Choroid plexus epithelial cell (primary cell): Measurements from ENCODE around the gene ABHD17A.

Experiments used
- DNase-seq: peaks from one replicate; pipeline ENCODE4 v3.0.0-alpha.2; 2010; ENCODE audit warnings: low read depth
- H3K4me3 ChIP-seq: 2 replicates; pipeline ENCODE4 v1.5.1; 2011; ENCODE audit warnings: low read depth, mild to moderate bottlenecking, control low read depth, low read length, moderate library complexity
- TF ChIP-seq, protein P1 (sequence below): conservative IDR thresholded peaks from 2 replicates; pipeline ENCODE4 v1.5.1; 2011; ENCODE audit warnings: low read depth, mild to moderate bottlenecking, control low read depth, inconsistent platforms, low read length, moderate library complexity

Gene ABHD17A

GRCh38 chr19:1905110-1905862, 20.0 kb upstream of the ABHD17A start, which contains the start of the genes ADAT3 and SCAMP4:
Gene ADAT3 (plus strand): TSS chr19:1905399. CDS start chr19:1912048, 6,649 bp downstream.
Gene SCAMP4 (plus strand): TSS chr19:1905399. CDS start chr19:1915020, 9,621 bp downstream.
- DNase-seq = peak; percentile 100
- peak within 1 kb of the TSS; percentile 84 for H3K4me3 ChIP-seq
- TF ChIP-seq, protein P1, sequence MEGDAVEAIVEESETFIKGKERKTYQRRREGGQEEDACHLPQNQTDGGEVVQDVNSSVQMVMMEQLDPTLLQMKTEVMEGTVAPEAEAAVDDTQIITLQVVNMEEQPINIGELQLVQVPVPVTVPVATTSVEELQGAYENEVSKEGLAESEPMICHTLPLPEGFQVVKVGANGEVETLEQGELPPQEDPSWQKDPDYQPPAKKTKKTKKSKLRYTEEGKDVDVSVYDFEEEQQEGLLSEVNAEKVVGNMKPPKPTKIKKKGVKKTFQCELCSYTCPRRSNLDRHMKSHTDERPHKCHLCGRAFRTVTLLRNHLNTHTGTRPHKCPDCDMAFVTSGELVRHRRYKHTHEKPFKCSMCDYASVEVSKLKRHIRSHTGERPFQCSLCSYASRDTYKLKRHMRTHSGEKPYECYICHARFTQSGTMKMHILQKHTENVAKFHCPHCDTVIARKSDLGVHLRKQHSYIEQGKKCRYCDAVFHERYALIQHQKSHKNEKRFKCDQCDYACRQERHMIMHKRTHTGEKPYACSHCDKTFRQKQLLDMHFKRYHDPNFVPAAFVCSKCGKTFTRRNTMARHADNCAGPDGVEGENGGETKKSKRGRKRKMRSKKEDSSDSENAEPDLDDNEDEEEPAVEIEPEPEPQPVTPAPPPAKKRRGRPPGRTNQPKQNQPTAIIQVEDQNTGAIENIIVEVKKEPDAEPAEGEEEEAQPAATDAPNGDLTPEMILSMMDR = no peak

- H3K4me3 ChIP-seq = peak overlapping the region; percentile 42
- TF ChIP-seq, protein P1 = no peak
- DNase-seq = no peak
These were observed 19.5 kb upstream of the ABHD17A start for GRCh38 chr19:1904860-1905109.

DNA sequence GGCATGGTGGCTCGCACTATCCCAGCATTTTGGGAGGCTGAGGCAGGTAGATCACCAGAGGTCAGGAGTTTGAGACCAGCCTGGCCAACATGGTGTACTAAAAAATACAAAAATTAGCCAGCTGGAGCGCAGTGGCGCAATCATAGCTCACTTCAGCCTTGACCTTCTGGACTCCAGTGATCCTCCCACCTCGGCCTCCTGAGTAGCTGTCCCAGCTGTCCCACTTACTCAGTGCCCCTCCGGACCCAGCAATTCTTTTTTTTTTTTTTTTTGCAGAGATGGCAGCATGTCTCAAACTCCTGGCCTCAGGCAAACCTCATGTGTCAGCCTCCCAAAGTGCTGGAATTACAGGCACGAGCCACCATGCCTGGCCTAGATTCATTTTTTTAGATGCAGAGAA, 17.6 kb upstream of the ABHD17A start:
- no peak for DNase-seq
- no peak overlapping the region for H3K4me3 ChIP-seq
- TF ChIP-seq, protein P1 = no peak

- TF ChIP-seq, protein P1 = no peak
- H3K4me3 ChIP-seq = no peak overlapping the region
- DNase-seq = no peak
These were observed 16.7 kb upstream of the ABHD17A start for GRCh38 chr19:1901940-1902404.

DNA sequence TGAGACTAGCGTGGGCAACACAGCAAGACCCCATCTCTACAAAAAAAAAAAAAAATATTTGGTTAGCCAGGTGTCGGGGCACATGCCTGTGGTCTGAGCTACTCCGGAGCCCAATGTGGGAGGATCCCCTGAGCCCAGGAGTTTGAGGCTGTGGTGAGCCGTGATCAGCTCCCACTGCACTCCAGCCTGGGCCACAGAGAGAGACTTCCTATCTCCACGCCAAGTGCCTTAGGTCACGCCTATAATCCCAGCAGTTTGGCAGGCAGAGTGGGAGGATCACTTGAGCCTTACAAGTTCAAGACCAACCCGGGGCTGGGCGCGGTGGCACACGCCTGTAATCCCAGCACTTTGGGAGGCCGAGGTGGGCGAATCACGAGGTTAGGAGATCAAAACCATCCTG, 11.2 kb upstream of the ABHD17A start:
- TF ChIP-seq, protein P1 = no peak
- no peak overlapping the region for H3K4me3 ChIP-seq
- DNase-seq = no peak

GRCh38 chr19:1893791-1894190, 8.5 kb upstream of the ABHD17A start:
- no peak for DNase-seq
- no peak overlapping the region for H3K4me3 ChIP-seq
- TF ChIP-seq, protein P1 = no peak

GRCh38 chr19:1889907-1890306, 4.6 kb upstream of the ABHD17A start:
- TF ChIP-seq, protein P1 = no peak
- H3K4me3 ChIP-seq = no peak overlapping the region
- no peak for DNase-seq
